GM11168 (cell line): ENCODE results near the gene PRIMPOL.

Experiments
- in situ Hi-C: fragments of 300-500 bp; cut with MboI; formaldehyde crosslinking; loops from one replicate; pipeline ENCODE4 v1.12.0; 2022; ENCODE audit warnings: low sequenced_read_pairs; ENCODE audit not compliant: unreplicated experiment

Gene PRIMPOL

DNA sequence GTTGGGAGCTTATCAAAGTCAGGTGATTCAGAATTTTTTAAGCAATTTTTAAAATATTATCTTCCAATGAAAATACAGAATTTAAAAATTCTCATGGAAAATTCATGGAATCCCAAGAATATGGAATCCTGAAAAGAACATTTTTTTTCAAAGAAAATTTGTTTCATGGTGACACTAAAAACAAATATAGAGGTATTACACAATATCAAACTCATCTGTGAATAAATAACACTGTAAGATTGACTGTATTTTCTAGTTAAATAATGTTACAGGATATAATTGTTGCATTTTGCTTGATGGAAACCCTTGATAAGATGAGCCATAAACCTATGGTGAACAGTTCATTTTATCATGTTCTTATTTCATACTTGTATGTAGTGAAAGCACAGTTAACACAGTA lies 11.4 kb downstream of the PRIMPOL start:
- in situ Hi-C loops, result no loop called here

- in situ Hi-C loops, result no loop called here
Observed at GRCh38 chr4:184662236-184662635, 12.7 kb downstream of the PRIMPOL start.

- in situ Hi-C loops, result no loop called here
Observed at GRCh38 chr4:184664445-184665210, 15.1 kb downstream of the PRIMPOL start.

- in situ Hi-C loops, result no loop called here
Observed at GRCh38 chr4:184666670-184667069, 17.1 kb downstream of the PRIMPOL start.

DNA sequence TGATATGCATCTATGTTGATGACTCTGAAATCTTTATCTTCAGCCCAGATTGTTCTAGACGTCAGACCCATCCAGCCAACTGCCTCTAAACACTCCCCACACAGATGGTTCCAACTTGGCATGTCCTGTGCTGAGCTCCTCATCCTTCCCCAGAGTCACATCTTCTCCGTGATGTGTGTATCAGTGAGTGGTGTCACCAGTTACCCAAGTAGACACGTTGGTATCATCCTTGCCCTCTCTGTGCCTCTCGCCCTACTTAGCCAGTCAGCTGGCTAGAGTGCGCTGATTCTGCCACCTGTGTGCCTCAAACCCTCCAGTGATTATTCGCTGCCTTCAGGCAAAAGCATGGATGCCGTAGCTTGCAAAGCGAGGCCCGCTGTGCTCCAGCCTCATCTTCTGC lies 18.6 kb downstream of the PRIMPOL start:
- in situ Hi-C loops, result no loop called here

DNA sequence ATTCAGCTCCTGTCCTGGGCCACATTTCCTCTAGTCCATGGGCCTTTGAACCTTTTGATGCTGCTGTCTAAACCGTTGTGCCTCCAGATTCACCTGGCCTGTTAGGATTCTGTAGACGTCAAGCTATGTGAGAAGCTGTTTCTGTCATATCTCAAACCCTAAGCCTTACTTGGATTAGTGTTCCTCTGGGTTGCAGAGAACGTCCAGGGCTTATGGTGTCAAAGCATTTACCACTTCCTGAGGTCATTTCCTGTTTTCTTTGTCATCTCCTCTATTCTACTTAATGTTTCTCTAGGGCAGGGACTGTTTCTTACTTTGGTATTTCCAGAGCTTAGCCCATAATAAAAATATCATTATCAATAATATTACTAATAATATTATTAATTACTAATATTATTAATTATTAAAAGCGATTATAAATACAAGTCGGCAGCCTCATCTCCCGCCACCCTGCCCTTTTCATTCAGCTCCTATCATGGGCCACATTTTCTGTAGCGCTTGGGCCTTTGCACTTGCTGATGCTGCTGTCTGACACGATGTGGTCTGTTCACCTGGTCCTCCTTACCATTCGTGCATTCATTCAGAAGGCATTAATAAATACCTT lies 19.1 kb downstream of the PRIMPOL start:
- in situ Hi-C loops, result no loop called here

DNA sequence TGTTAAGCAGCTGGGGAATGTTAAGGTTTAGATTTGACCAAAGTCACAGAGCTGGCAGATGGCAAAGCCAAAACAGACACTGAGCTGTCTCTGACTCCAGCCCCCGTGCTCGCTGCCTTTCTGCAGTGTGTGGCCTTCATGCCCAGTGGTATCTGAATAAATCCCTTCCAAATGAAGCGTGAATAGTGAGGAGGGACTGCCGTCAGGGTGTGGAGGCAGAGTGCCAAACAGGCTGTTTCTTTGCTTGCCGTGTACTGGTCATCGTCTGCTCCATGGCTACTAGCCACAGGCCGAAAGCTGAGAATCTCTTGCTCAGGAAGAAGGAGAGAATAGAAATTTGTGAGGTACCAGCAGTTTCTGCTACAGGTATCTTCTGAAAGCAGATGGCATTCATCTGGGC lies 19.7 kb downstream of the PRIMPOL start:
- in situ Hi-C loops, result no loop called here

DNA sequence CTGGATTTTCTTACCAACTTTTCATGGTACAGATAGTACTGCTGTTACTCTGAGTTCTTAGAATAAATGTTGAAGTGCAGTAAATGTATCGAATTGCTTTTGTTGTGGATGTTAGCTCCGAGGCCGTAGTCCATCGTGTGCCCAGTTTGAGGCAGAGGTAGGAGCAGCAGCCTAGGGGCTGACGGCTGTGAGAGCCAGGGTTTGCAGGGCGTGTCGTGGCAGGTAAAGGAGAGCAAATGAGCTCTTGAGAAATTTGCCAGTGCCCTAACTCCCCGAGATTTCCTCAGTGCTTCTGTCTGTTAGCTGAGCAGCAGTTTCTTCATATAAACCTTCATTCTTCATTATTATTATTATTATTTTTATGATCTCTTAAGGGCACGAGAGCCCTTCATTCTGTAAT lies 21.6 kb downstream of the PRIMPOL start:
- in situ Hi-C loops, result no loop called here

- in situ Hi-C loops, result no loop called here
Observed at GRCh38 chr4:184672741-184673140, 23.2 kb downstream of the PRIMPOL start.

DNA sequence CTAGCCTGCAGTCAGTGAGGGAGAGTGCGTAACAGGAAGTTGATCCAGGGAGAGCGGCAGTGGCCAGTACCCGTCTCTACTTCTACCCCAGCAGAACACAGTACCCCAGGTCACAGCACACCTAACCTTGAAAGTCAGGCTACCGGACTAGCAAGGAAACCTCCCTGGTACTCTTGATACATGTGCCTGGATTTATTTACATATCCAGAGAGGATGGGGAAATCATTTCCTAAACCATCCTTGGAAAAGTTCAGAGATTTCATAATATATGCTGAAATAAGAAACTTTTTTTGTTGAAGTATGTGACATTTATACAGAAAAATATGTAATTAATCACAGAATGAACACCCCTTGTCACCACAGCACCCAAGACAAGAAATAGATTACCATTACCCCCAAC lies 24.5 kb downstream of the PRIMPOL start:
- in situ Hi-C loops, result no loop called here

GRCh38 chr4:184675018-184675417 lies 25.5 kb downstream of the PRIMPOL start:
- in situ Hi-C loops, result no loop called here

GRCh38 chr4:184675821-184676492 lies 26.4 kb downstream of the PRIMPOL start:
- in situ Hi-C loops, result no loop called here

DNA sequence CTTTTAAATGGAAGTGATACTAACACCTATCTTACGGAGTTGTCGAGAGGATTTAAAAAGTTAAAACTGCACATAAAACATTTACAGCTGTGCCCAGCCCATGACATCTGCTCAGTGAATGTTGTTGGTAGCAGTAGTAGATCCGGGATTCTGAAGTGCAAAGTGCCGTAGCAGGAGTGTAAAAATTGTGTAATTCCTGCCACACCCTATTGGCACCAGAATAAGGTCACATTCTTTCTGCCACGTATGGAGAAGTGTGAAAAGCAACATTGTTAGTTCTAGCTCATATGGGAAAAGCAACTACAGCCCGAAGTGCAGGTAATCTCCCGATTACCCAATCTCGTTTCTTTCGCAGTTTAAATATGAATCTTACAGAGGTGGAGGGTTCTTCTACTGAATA lies 31.2 kb downstream of the PRIMPOL start:
- in situ Hi-C loops, result no loop called here

- in situ Hi-C loops, result no loop called here
Observed at GRCh38 chr4:184681916-184682315, 32.4 kb downstream of the PRIMPOL start.

DNA sequence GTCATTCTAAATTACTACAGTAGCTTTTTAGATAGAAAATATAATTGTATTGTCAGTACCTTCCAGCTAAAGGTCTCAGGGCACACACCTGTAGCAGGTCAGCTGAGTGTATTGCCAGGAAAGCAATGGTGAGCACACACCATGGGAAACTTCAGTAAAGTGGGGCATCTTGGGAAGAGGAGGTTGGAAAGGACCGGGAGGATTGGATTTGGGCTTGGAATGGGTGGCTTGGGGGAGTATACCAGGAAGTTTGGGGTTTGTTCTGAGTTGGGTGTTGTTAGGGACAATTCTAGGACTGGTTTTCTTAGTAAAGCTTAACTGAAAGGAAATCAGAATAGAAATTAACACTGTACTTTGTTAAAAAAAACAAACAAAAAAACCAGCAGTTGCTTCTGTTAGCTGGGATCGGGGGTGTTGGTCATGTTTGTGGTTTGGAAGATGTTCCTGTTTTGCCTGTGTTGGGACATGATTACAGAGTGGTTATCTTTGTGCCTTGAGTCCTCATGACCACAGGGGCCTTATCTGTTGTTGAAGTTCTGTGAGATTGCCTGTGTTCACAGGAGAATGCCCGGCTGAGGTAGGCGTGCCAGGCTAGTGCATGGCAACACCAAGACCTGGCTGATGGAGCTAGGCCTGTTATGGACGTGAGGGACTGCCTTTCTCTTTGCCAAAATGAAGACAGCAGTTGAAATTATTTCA lies 35.1 kb downstream of the PRIMPOL start:
- in situ Hi-C loops, result no loop called here

GRCh38 chr4:184688005-184688404 lies 38.5 kb downstream of the PRIMPOL start:
- in situ Hi-C loops, result no loop called here

DNA sequence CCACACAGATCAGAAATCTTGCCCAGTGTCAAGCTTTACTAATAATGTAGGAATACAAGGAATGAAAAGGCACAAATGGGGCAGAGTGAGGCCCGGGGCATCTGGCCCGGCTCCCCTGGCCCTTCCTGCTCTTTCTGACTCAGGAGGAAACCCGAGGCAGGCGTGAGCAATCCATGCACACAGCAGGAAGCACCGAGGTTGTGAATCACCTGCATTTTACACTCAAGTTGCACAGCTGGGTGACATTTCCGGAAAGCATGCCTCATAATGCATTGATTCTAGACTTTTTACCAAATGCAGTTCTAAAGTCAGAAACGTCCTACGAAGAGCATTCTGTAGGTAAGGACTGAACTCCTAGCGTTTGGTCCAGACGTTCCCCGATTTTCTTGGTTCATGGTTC lies 38.9 kb downstream of the PRIMPOL start:
- in situ Hi-C loops, result no loop called here

- in situ Hi-C loops, result no loop called here
Observed at GRCh38 chr4:184689681-184690080, 40.1 kb downstream of the PRIMPOL start.

DNA sequence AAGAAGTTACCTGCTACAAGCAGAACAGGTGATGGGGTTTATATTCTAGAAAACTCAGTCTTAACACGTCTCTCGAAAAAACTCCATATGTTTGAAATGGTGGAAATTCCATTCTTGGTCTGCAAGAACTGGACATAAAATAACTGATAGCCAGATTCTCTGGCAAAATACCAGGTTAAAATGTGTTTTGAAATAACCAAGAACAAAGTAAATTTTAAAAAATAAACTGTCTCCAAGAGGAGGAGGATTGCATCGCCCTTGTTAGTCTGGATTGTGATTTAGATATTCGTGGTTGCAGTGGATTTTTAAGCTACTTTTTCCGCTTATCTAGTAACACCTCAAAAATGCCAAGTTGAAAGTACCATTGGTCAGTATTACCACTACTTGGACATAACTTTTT lies 43.5 kb downstream of the PRIMPOL start:
- in situ Hi-C loops, result no loop called here

DNA sequence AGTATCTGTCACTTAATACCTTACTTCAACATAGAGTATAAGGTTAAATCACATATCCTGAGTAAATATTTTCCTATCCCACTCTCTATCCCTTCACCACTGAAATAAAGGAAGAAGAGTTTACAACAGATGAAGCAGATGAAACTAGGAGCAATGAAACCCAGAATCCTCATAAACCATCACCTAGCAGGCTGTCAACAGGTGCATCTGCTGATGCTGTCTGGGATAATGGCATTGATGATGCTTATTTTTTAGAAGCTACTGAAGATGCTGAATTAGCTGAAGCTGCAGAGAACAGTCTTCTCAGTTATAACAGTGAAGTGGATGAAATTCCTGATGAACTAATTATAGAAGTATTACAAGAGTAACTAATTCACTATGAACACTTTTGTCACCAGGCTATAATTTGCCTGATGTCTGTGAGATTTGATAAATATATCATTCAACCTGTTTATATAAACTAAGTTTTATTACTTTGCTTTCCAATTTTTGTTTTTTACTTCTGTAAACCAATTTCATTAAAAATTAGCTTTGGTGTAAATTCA lies 44.9 kb downstream of the PRIMPOL start:
- in situ Hi-C loops, result no loop called here
